SK-N-SH (cell line): ENCODE data around the gene COL23A1.

ENCODE experiments used
- CTCF ChIP-seq: fragments of 200-600 bp; sonication (generic); IDR thresholded peaks from 2 replicates; pipeline ENCODE4 v1.6.1; 2017; ENCODE audit warnings: antibody characterized with exemption, mild to moderate bottlenecking, moderate library complexity
- EP300 ChIP-seq, 2 experiments: IDR thresholded peaks; 2 replicates each; pipeline versions ENCODE4 v1.4.0 to v1.6.1; 2012; ENCODE audit warnings: borderline replicate concordance in 1 of 2, low read depth in 1 of 2, low read length in 1 of 2
- GABPA ChIP-seq: IDR thresholded peaks from 2 replicates; pipeline ENCODE4 v1.4.0; 2012; ENCODE audit warnings: low read depth, mild to moderate bottlenecking
- MAX ChIP-seq: IDR thresholded peaks from 2 replicates; pipeline ENCODE4 v1.4.0; 2012; ENCODE audit warnings: low read depth

DNA sequence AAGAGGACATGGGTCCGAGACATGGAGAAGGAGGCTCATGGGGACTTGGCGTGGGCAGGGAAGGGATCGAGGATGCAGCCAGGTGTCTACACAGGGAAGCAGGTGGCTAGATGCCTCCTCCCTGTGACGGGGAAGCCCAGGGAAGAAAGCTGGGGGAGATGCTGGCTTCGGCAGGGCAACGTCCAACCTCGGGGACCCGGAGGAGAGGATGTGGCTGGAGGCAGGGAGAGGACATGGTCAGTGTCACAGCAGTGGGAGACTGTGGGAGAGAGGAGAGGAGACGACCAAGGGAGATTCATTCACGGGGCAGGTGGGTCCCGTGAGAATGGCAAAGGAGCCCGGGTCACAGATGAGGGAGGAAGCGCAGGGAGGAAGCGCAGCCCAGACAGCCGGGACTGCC, 284.4 kb downstream of the COL23A1 start:
- TF ChIP-seq CTCF (no peak), GABPA (no peak), EP300 (IDR thresholded peaks at IDR 0.05; ENCODE audit: borderline replicate concordance in 1 of 2, low read depth in 1 of 2, low read length in 1 of 2) (no peak), MAX (no peak)
